Stimulated activated naive CD8-positive, alpha-beta T cell treated with anti-CD3 and anti-CD28 coated beads, Interleukin-15, Interleukin-2, amounts not matched to agents 100 ng/mL and 50 ng/mL, for 24 hours (primary cell): ENCODE data around the gene NMBR.
"Not testable (repeated sequence)": the region's sequence is repeated elsewhere in the genome, so short reads cannot be mapped to it uniquely, and the experiment has no call there.

Source experiments
- H3K27ac Mint-ChIP-seq: one replicate; pipeline ENCODE4 v1.8.0; 2021; ENCODE audit warnings: mild to moderate bottlenecking, mixed read lengths
- H3K27me3 Mint-ChIP-seq: one replicate; pipeline ENCODE4 v1.8.0; 2021; ENCODE audit warnings: mixed read lengths
- H3K36me3 Mint-ChIP-seq: one replicate; pipeline ENCODE4 v1.8.0; 2021; ENCODE audit warnings: low read depth, mixed read lengths
- H3K4me1 Mint-ChIP-seq: one replicate; pipeline ENCODE4 v1.8.0; 2021; ENCODE audit warnings: low read depth, mixed read lengths
- H3K4me3 Mint-ChIP-seq: one replicate; pipeline ENCODE4 v1.8.0; 2021; ENCODE audit warnings: mild to moderate bottlenecking, mixed read lengths
- H3K9me3 Mint-ChIP-seq: one replicate; pipeline ENCODE4 v1.8.0; 2021; ENCODE audit warnings: mixed read lengths

The NMBR gene

GRCh38 chr6:142055219-142055618, 91.7 kb downstream of the NMBR start:
- Mint-ChIP-seq H3K9me3 (peaks cover 18% of the 10 kb centered on the region), H3K36me3 (no peaks in the 10 kb centered on the region), H3K4me1 (no peaks in the 10 kb centered on the region), H3K4me3 (no peak overlapping the region), H3K27me3 (peaks cover 10% of the 10 kb centered on the region), H3K27ac (no peak overlapping the region)

GRCh38 chr6:142051404-142051803, 95.5 kb downstream of the NMBR start:
- no peak overlapping the region for H3K27ac Mint-ChIP-seq
- no peaks in the 10 kb centered on the region for H3K4me1 Mint-ChIP-seq
- H3K27me3 Mint-ChIP-seq: peaks cover 17% of the 10 kb centered on the region
- no peaks in the 10 kb centered on the region for H3K36me3 Mint-ChIP-seq
- no peak overlapping the region for H3K4me3 Mint-ChIP-seq
- peaks cover 24% of the 10 kb centered on the region for H3K9me3 Mint-ChIP-seq

- H3K4me1 Mint-ChIP-seq: no peaks in the 10 kb centered on the region
- peaks cover 27% of the 10 kb centered on the region for H3K27me3 Mint-ChIP-seq
- no peak overlapping the region for H3K27ac Mint-ChIP-seq
- no peak overlapping the region for H3K4me3 Mint-ChIP-seq
- no peaks in the 10 kb centered on the region for H3K36me3 Mint-ChIP-seq
- peaks cover 24% of the 10 kb centered on the region for H3K9me3 Mint-ChIP-seq
Measured at GRCh38 chr6:142048593-142048980, 98.3 kb downstream of the NMBR start.

- peaks cover 31% of the 10 kb centered on the region for H3K27me3 Mint-ChIP-seq
- no peak overlapping the region for H3K4me3 Mint-ChIP-seq
- H3K9me3 Mint-ChIP-seq: peaks cover 24% of the 10 kb centered on the region
- no peak overlapping the region for H3K27ac Mint-ChIP-seq
- H3K4me1 Mint-ChIP-seq: no peaks in the 10 kb centered on the region
- H3K36me3 Mint-ChIP-seq: no peaks in the 10 kb centered on the region
Measured at GRCh38 chr6:142047934-142048592, 98.9 kb downstream of the NMBR start.

GRCh38 chr6:142045380-142046278, 101.3 kb downstream of the NMBR start:
- Mint-ChIP-seq H3K9me3 (peaks cover 10% of the 10 kb centered on the region), H3K4me1 (no peaks in the 10 kb centered on the region), H3K27me3 (peaks cover 21% of the 10 kb centered on the region), H3K4me3 (no peak overlapping the region), H3K27ac (no peak overlapping the region), H3K36me3 (no peaks in the 10 kb centered on the region)

- Mint-ChIP-seq H3K4me3 (no peak overlapping the region), H3K4me1 (no peaks in the 10 kb centered on the region), H3K36me3 (no peaks in the 10 kb centered on the region), H3K27ac (no peak overlapping the region), H3K27me3 (peaks cover 14% of the 10 kb centered on the region), H3K9me3 (no peaks in the 10 kb centered on the region)
Measured at GRCh38 chr6:142035890-142036289, 111.0 kb downstream of the NMBR start.

- H3K9me3 Mint-ChIP-seq: peaks cover 28% of the 10 kb centered on the region
- H3K27ac Mint-ChIP-seq: no peak overlapping the region
- H3K27me3 Mint-ChIP-seq: peaks cover 17% of the 10 kb centered on the region
- no peaks in the 10 kb centered on the region for H3K36me3 Mint-ChIP-seq
- no peak overlapping the region for H3K4me3 Mint-ChIP-seq
- H3K4me1 Mint-ChIP-seq: no peaks in the 10 kb centered on the region
Measured at GRCh38 chr6:142031035-142031434, 115.9 kb downstream of the NMBR start.

- Mint-ChIP-seq H3K36me3 (no peaks in the 10 kb centered on the region), H3K27ac (peak overlapping the region; percentile 48), H3K9me3 (peaks cover 28% of the 10 kb centered on the region), H3K4me3 (peak overlapping the region; percentile 78), H3K4me1 (no peaks in the 10 kb centered on the region), H3K27me3 (peaks cover 17% of the 10 kb centered on the region)
Measured at GRCh38 chr6:142030115-142030619, 116.8 kb downstream of the NMBR start.

GRCh38 chr6:142028527-142028926, 118.4 kb downstream of the NMBR start:
- Mint-ChIP-seq H3K4me3 (no peak overlapping the region), H3K27me3 (peaks cover 11% of the 10 kb centered on the region), H3K27ac (no peak overlapping the region), H3K36me3 (no peaks in the 10 kb centered on the region), H3K9me3 (peaks cover 28% of the 10 kb centered on the region), H3K4me1 (no peaks in the 10 kb centered on the region)

GRCh38 chr6:142027804-142028203, 119.1 kb downstream of the NMBR start:
- not testable (repeated sequence) for H3K4me1 Mint-ChIP-seq, H3K27ac Mint-ChIP-seq, H3K4me3 Mint-ChIP-seq, H3K36me3 Mint-ChIP-seq
- Mint-ChIP-seq H3K27me3 (peaks cover 11% of the 10 kb centered on the region), H3K9me3 (peaks cover 28% of the 10 kb centered on the region)

- peaks cover 28% of the 10 kb centered on the region for H3K9me3 Mint-ChIP-seq
- H3K27ac Mint-ChIP-seq: no peak overlapping the region
Measured at GRCh38 chr6:142027074-142027473, 119.8 kb downstream of the NMBR start.

GRCh38 chr6:142026471-142026870, 120.5 kb downstream of the NMBR start:
- H3K4me3 Mint-ChIP-seq: no peak overlapping the region
- H3K36me3 Mint-ChIP-seq: no peaks in the 10 kb centered on the region
- no peak overlapping the region for H3K27ac Mint-ChIP-seq
- H3K9me3 Mint-ChIP-seq: peaks cover 28% of the 10 kb centered on the region
- H3K4me1 Mint-ChIP-seq: no peaks in the 10 kb centered on the region
- peaks cover 11% of the 10 kb centered on the region for H3K27me3 Mint-ChIP-seq

More at GRCh38 chr6:142027074-142027473, 119.8 kb downstream of the NMBR start:
- H3K4me3 Mint-ChIP-seq: no peak overlapping the region
- H3K4me1 Mint-ChIP-seq: no peaks in the 10 kb centered on the region
- no peaks in the 10 kb centered on the region for H3K36me3 Mint-ChIP-seq
- H3K27me3 Mint-ChIP-seq: peaks cover 11% of the 10 kb centered on the region
